ENCODE measurements around the gene C17orf78. TPM values are rescaled to one million over a fixed set of nuclear protein-coding genes. Genes with fewer than 3 reads are reported as not detected.
"Not testable (repeated sequence)": the region's sequence is repeated elsewhere in the genome, so short reads cannot be mapped to it uniquely, and the experiment has no call there.

C17orf78 gene
- total and polyA plus RNA-seq, 4 donors: not detected

DNA sequence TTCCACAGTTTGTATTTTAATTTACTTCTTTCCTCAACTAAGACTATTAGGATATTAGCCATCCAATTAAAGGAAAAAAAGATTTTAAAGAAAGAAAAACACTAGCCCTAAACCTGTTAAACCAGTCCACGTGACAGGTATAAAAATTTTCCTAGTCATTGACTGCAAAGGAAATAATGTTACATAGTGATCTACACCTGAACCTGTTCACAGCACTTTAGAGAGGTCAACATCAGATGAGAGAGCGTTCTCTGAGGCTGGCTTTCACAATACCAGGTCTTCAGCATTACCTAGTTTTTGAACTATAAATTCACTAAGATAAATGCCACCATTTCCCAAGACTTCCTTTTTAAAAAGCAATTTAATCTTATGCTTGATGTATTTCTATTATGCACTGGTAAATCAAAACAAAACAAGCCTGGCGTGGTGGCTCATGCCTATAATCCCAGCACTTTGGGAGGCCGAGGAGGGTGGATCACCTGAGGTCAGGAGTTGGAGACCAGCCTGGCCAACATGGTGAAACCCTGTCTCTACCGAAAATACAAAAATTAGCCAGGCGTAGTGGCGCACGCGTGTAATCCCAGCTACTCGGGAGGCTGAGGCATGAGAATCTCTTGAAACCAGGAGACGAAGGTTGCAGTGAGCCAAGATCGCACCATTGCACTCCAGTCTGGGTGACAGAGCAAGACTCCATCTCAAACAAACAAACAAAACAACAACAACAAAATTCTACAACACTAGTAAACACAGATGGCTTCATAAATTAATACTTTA, 18.8 kb upstream of the C17orf78 start:
- H3K9me3 ChIP-seq (ENCODE audit: control insufficient read depth in 4 of 4, insufficient read depth in 3 of 4, low read length in 3 of 4); H3K27me3 ChIP-seq (ENCODE audit: control insufficient read depth in 3 of 3, insufficient read depth in 3 of 3, low read length in 2 of 3); H3K36me3 ChIP-seq (ENCODE audit: control insufficient read depth in 4 of 4, insufficient read depth in 4 of 4, low read length in 4 of 4); H3K27ac ChIP-seq (ENCODE audit: low read depth in 1 of 2, low read length in 1 of 2); H3K9ac ChIP-seq (ENCODE audit: insufficient read depth in 1 of 2, low read length in 2 of 2); H3K4me3 ChIP-seq; ATAC-seq (ENCODE audit: insufficient read depth, low FRiP score): not testable (repeated sequence)
- peak in 2 of 3 donors; percentile 10 to 38 for DNase-seq
- peaks cover 4 to 21% (median 9%) of the 10 kb centered on the region in 5 donors for H3K4me1 ChIP-seq (ENCODE audit: control insufficient read depth in 5 of 5, insufficient read depth in 5 of 5, low read length in 5 of 5)
- 75 to 83% methylated on average over 12 of the region's 12 CpGs for whole genome bisulfite sequencing, 2 donors

- TF ChIP-seq, protein P1, sequence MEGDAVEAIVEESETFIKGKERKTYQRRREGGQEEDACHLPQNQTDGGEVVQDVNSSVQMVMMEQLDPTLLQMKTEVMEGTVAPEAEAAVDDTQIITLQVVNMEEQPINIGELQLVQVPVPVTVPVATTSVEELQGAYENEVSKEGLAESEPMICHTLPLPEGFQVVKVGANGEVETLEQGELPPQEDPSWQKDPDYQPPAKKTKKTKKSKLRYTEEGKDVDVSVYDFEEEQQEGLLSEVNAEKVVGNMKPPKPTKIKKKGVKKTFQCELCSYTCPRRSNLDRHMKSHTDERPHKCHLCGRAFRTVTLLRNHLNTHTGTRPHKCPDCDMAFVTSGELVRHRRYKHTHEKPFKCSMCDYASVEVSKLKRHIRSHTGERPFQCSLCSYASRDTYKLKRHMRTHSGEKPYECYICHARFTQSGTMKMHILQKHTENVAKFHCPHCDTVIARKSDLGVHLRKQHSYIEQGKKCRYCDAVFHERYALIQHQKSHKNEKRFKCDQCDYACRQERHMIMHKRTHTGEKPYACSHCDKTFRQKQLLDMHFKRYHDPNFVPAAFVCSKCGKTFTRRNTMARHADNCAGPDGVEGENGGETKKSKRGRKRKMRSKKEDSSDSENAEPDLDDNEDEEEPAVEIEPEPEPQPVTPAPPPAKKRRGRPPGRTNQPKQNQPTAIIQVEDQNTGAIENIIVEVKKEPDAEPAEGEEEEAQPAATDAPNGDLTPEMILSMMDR (IDR thresholded peaks at IDR 0.05; ENCODE audit: control extremely low read depth, extremely low read depth): no peak
- Histone ChIP-seq H3K4me3 (peak overlapping the region; percentile 63), H3K9ac (ENCODE audit: insufficient read depth in 1 of 2, low read length in 2 of 2) (peak overlapping the region; percentile 6 to 56), H3K4me1 (ENCODE audit: control insufficient read depth in 5 of 5, insufficient read depth in 5 of 5, low read length in 5 of 5) (peaks cover 4 to 21% (median 9%) of the 10 kb centered on the region in 5 donors), H3K9me3 (ENCODE audit: control insufficient read depth in 4 of 4, insufficient read depth in 3 of 4, low read length in 3 of 4) (no peaks in the 10 kb centered on the region), H3K27ac (ENCODE audit: low read depth in 1 of 2, low read length in 1 of 2) (peak overlapping the region; percentile 48 to 67), H3K27me3 (ENCODE audit: control insufficient read depth in 3 of 3, insufficient read depth in 3 of 3, low read length in 2 of 3) (no peaks in the 10 kb centered on the region), H3K36me3 (ENCODE audit: control insufficient read depth in 4 of 4, insufficient read depth in 4 of 4, low read length in 4 of 4) (peaks cover 0 to 3% (median 2%) of the 10 kb centered on the region in 4 donors)
- DNase-seq: peak; percentile 79 to 83 (median 82)
- peak; percentile 5 for ATAC-seq (ENCODE audit: insufficient read depth, low FRiP score)
- 3 to 4% methylated on average over 21 of the region's 21 CpGs for WGBS, 2 donors
These were observed 17.5 kb upstream of the C17orf78 start for GRCh38 chr17:37358098-37358829.

DNA sequence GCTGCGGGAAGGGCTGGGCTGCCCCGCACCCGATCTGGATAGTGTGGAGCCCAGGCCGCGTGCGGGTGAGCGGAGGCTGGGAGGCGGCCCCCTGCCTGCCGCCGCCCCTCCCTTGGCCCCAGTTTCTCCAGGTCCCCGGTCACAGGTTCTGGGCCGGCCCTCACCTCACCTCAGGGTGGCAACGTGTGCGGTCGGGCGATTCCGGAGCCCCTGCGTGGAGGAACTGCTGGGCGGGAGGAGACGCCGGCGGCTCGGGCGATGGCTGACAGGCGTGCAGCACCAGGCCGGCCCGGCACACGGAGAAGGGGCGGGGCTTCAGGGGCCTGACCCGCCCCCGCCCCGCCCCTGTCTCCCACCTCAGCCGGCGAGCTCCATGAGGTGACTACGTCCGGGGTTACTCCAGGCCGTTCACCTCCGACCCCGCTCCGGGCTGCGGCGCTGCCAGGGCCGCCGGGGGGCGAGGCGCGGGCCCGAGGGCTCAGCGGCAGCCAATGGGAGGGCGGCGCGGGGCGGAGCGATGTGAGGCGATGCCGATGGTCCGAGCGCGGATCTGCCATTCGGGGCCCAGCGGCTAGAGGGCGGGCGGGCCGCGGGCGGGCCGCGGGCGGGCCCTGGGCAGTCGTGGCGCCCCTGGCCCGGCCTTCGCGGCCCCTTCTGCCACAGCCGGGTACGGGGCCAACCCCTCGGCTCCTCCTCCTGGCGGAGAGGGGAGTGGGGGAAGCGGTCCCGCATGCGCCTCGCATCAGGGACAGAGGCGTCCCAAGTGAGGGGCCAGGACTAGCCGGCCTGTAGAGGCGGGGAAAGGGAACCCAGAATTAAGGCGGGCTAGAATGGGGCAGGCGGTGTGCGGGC, 16.7 kb upstream of the C17orf78 start:
- H3K4me3 ChIP-seq: peak overlapping the region; percentile 63
- H3K27me3 ChIP-seq (ENCODE audit: control insufficient read depth in 3 of 3, insufficient read depth in 3 of 3, low read length in 2 of 3): no peaks in the 10 kb centered on the region
- H3K4me1 ChIP-seq (ENCODE audit: control insufficient read depth in 5 of 5, insufficient read depth in 5 of 5, low read length in 5 of 5): peaks cover 4 to 21% (median 9%) of the 10 kb centered on the region in 5 donors
- ATAC-seq (ENCODE audit: insufficient read depth, low FRiP score) (peak; percentile 94), DNase-seq (peak; percentile 94 to 96 (median 95))
- H3K9ac ChIP-seq (ENCODE audit: insufficient read depth in 1 of 2, low read length in 2 of 2): peak overlapping the region; percentile 56 to 87
- H3K27ac ChIP-seq (ENCODE audit: low read depth in 1 of 2, low read length in 1 of 2): peak overlapping the region; percentile 94
- peaks cover 0 to 3% (median 2%) of the 10 kb centered on the region in 4 donors for H3K36me3 ChIP-seq (ENCODE audit: control insufficient read depth in 4 of 4, insufficient read depth in 4 of 4, low read length in 4 of 4)
- 1% methylated on average over 84 to 88 of the region's 88 CpGs for WGBS, 2 donors
- no peaks in the 10 kb centered on the region for H3K9me3 ChIP-seq (ENCODE audit: control insufficient read depth in 4 of 4, insufficient read depth in 3 of 4, low read length in 3 of 4)
- TF ChIP-seq, protein P1 (IDR thresholded peaks at IDR 0.05; ENCODE audit: control extremely low read depth, extremely low read depth): no peak
